K562 (cell line): ENCODE measurements around the gene TUFM. TPM values are rescaled to one million over a fixed set of nuclear protein-coding genes. Genes with fewer than 3 reads are reported as not detected.

Source experiments
- ARID1B ChIP-seq: fragments of 450-650 bp; IDR thresholded peaks from 2 replicates; pipeline ENCODE4 v1.6.1; 2016; ENCODE audit warnings: antibody characterized with exemption, mild to moderate bottlenecking, inconsistent platforms
- BRF1 ChIP-seq: IDR thresholded peaks from 3 replicates; pipeline ENCODE4 v1.6.1; 2011; ENCODE audit warnings: borderline replicate concordance, mild to moderate bottlenecking; ENCODE audit not compliant: insufficient read length; ENCODE audit errors: extremely low read depth
- CREM ChIP-seq: IDR thresholded peaks from 2 replicates; pipeline ENCODE4 v1.6.1; 2014; ENCODE audit warnings: antibody characterized with exemption, low read depth
- ELF2 ChIP-seq: fragments of 250-450 bp; sonication (Bioruptor Pico); IDR thresholded peaks from 2 replicates; pipeline ENCODE4 v1.5.0; 2021; ENCODE audit warnings: mild to moderate bottlenecking
- IRF9 ChIP-seq: fragments of 450-650 bp; IDR thresholded peaks from 2 replicates; pipeline ENCODE4 v1.6.1; 2016; ENCODE audit warnings: missing biosample characterization, missing genetic modification characterization
- JUN ChIP-seq, 2 experiments: sonication (generic) in 1 of 2; formaldehyde crosslinking in 1 of 2; IDR thresholded peaks; 2 replicates each; pipeline versions ENCODE4 v1.6.1 to v1.8.0; 2012 to 2022; ENCODE audit warnings: borderline replicate concordance in 2 of 2, mild to moderate bottlenecking in 2 of 2, improper control_type of control experiment in 1 of 2, low read depth in 1 of 2, low read length in 1 of 2, missing genetic modification reagents in 1 of 2
- JUND ChIP-seq, 2 experiments: IDR thresholded peaks; 2 replicates in 1 of 2; 3 replicates in 1 of 2; pipeline ENCODE4 v1.6.1; 2011; ENCODE audit warnings: borderline replicate concordance in 2 of 2, low read depth in 2 of 2, low read length in 2 of 2, improper control_type of control experiment in 1 of 2, missing biosample characterization in 1 of 2, missing genetic modification characterization in 1 of 2, missing genetic modification reagents in 1 of 2
- NBN ChIP-seq: fragments of 450-650 bp; IDR thresholded peaks from 2 replicates; pipeline ENCODE4 v1.6.1; 2016; ENCODE audit warnings: low read depth, mild to moderate bottlenecking
- NFYB ChIP-seq: IDR thresholded peaks from 2 replicates; pipeline ENCODE4 v1.6.1; 2011; ENCODE audit warnings: mild to moderate bottlenecking, moderate library complexity; ENCODE audit not compliant: insufficient read length; ENCODE audit errors: extremely low read depth
- NRF1 ChIP-seq, 2 experiments: fragments of 450-650 bp; IDR thresholded peaks in 1 of 2; conservative IDR thresholded peaks in 1 of 2; 2 replicates each; pipeline ENCODE4 v1.6.1; 2014; ENCODE audit warnings: mild to moderate bottlenecking in 2 of 2
- POLR3A ChIP-seq: IDR thresholded peaks from 2 replicates; pipeline ENCODE4 v1.6.1; 2011; ENCODE audit warnings: borderline replicate concordance, mild to moderate bottlenecking, moderate library complexity; ENCODE audit not compliant: insufficient read length, insufficient read depth; ENCODE audit errors: extremely low read depth
- RNF2 ChIP-seq: sonication (generic); IDR thresholded peaks from 2 replicates; pipeline ENCODE4 v1.6.1; 2016
- SMC3 ChIP-seq: conservative IDR thresholded peaks from 2 replicates; pipeline ENCODE4 v1.6.1; 2011; ENCODE audit warnings: low read depth, low read length, improper control_type of control experiment; ENCODE audit not compliant: insufficient read depth
- TRIM24 ChIP-seq, 2 experiments: fragments of 450-650 bp; IDR thresholded peaks; 2 replicates each; pipeline ENCODE4 v1.6.1; 2016
- ZNF224 ChIP-seq: sonication (generic); formaldehyde crosslinking; IDR thresholded peaks from 2 replicates; pipeline ENCODE4 v1.8.0; 2022; ENCODE audit warnings: mild to moderate bottlenecking, missing genetic modification reagents
- ZNF407 ChIP-seq: fragments of 450-650 bp; IDR thresholded peaks from 2 replicates; pipeline ENCODE4 v1.6.1; 2016; ENCODE audit warnings: low read depth
- ZNF589 ChIP-seq: fragments of 200-800 bp; sonication (Bioruptor generic); IDR thresholded peaks from 2 replicates; pipeline ENCODE4 v1.6.1; 2016; ENCODE audit warnings: low read depth, missing genetic modification characterization, missing compliant biosample characterization
- ZNF707 ChIP-seq: fragments of 250-450 bp; sonication (Bioruptor Pico); conservative IDR thresholded peaks from 2 replicates; pipeline ENCODE4 v1.8.0; 2022; ENCODE audit warnings: inconsistent platforms, mild to moderate bottlenecking, moderate library complexity
- polyA plus RNA-seq, 8 experiments: library from polyadenylated mRNA; depleted of rRNA in 4 of 8; stranded (reverse) in 5 of 8; unstranded in 3 of 8; fragments of >200 nt; fragmentation: Nextera tagmentation in 2 of 8; fragmentation: Illumina TruSeq in 1 of 8; extraction: Ambion mirVana in 2 of 8; extraction: Trizol in 1 of 8; gene quantifications; 2 replicates each; pipeline versions ENCODE4 v1.2.1 to v1.2.3, GENCODE V29; 2011 to 2014; ENCODE audit warnings: inconsistent platforms in 1 of 8, missing spikeins in 1 of 8
- total RNA-seq, 7 experiments: library from RNA; depleted of rRNA in 6 of 7; stranded (reverse); fragments of >200 nt in 6 of 7; fragmentation: Illumina TruSeq in 2 of 7; extraction: Trizol in 2 of 7; gene quantifications; 2 replicates each; pipeline versions ENCODE4 v1.2.1 to v1.2.3, GENCODE V29; 2011 to 2021; ENCODE audit warnings: low replicate concordance in 1 of 7

The TUFM gene
- total and polyA plus RNA-seq, 9 of the 15 experiments (the other 6 are each of a cell fraction or from before 2014, with no cell fraction given), result 34.1 to 434 (median 256) TPM

DNA sequence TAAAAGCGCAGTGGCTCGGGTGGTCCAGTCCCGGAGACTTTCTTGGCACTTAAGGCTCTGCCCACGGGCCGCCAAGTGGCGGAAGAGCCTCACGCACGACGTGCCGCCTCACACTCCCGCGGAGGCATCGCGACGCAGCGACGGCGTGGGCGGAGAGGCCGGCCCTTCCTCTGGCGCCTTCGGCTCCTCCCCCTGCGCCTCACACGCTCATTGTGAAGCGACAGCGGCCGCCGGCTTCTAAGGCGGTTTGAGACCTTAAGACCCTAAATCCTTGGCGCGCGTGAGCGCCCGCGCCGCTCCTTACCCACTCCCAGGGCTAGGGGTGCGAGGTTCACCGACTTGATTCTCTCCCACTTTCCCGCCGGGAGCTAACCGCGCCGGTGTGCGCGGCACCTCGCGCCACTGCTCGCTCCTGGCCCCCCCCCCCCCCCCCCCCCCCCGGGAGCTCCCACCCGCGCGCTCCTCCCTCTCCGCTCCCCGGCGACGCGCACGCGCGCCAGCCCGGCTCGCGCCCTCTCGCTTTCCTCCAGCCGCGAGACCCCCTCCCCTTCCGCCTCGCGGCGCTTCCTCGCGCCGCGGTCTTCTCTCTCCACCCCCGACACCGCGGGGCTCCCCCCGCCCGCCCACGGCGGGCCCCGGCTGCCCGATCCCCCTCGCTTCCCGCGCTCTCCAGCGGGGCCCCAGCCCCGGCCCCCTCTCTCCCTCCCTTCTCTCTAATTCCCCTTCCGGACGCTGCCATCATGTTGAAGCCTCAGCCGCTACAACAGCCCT lies 23.4 kb downstream of the TUFM start, which contains the start of gene ATXN2L (continued):
- TF ChIP-seq IRF9 (tag) (no peak), RNF2 (peak; percentile 75), NBN (0 out of 2 replicates have a peak, but pooled peaks have one; percentile 61), ZNF589 (CRISPR knock-in tag) (peak; percentile 42), ZNF707 (CRISPR knock-in tag) (no peak), NFYB (no peak), ZNF407 (no peak), ELF2 (CRISPR knock-in tag) (0 out of 2 replicates have a peak, but pooled peaks have one; percentile 30), JUND (IDR thresholded peaks at IDR 0.05; ENCODE audit: borderline replicate concordance, low read depth, low read length) (peak; percentile 61), JUND (tag; IDR thresholded peaks at IDR 0.05; ENCODE audit: borderline replicate concordance, low read depth, low read length) (peak; percentile 73; the same call in 1 of the 3 replicates), NRF1 (conservative IDR thresholded peaks at IDR 0.05 in 1 of 2, IDR thresholded peaks at IDR 0.05 in 1 of 2) (peak; percentile 69 to 74), SMC3 (no peak), JUN (IDR thresholded peaks at IDR 0.05; ENCODE audit: borderline replicate concordance, low read depth, low read length) (peak; percentile 62; the same call in 1 of the 2 replicates), JUN (CRISPR knock-in tag; IDR thresholded peaks at IDR 0.05; ENCODE audit: borderline replicate concordance) (peak; percentile 84; the same call in 1 of the 2 replicates), POLR3A (no peak), CREM (peak; percentile 97), TRIM24 (IDR thresholded peaks at IDR 0.05) (no peak), ZNF224 (no peak), ARID1B (no peak; the same call in 1 of the 2 replicates), BRF1 (no peak)
